Activated T-cell treated with anti-CD3 and anti-CD28 coated beads for 48 hours (primary cell): Measurements from ENCODE around the gene CHRNA7.

ENCODE experiments used
- DNase-seq: peaks from one replicate; pipeline ENCODE4 v3.0.0-alpha.2; 2020; ENCODE audit warnings: low read depth

Gene CHRNA7

DNA sequence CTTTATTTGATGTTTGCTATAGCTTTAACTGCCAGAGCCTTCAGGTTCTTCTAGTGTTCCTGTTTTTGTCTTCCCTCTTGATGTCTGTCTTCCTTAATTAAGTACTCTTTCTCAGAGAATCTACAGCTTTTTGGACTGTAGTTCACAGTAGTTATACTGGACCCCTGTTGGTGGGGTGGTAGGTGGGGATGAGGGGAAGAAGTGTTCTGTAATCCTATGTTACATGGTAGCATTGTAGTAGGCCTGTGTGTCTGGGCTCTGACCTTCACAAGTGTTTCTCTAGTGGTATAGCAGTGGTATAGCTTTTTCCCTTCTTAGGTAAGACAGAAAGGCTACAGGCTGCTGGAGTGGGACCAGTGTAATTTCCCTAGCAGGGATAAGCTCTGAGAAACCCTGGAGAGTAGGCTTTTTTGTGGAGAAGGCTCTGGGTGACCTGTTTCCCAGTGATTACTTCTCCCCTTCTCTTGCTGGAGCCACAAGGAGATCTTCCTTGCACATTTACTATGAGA is 59.6 kb downstream of the CHRNA7 start:
- no peak for DNase-seq

DNA sequence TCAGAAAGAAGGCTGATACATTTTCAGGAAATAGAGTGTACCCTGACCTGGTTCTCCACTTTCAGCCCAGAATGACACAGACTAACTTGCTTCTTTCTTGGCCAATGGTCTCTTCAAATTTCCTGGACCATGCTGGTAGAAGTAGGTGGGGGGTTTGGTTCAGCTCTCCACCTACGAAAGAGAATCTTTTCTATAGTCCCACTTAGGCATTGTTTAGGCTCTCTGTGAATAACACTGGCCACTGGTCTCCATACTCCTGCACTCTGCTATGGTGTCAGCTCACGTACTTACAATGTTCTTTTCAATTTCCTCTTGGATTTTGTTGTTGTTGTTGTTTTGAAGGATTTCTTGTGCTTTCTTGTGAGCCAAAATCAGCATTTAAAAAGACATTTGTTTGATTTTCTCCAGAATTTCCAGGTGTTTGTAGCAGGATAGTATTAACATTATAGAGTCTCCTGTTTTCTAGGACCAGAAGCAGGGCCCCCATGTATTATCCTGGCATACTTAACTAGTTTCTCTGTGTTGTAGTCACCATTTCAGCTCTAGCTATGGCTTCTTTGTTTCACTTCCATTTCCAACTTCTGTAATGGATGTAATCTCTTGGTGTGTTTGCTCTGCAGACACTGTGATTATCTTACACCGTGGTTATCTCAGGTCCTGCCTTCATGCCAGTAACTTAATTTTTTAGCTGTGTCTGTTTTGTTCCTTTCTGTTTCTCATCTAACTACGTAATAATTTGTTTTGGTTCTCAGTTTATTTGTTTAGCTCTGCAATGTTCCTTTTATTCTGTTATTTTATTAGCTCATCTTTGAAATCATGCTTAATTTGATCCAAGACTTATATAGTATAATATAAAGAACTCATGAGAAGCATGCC is 61.4 kb downstream of the CHRNA7 start:
- no peak for DNase-seq

DNA sequence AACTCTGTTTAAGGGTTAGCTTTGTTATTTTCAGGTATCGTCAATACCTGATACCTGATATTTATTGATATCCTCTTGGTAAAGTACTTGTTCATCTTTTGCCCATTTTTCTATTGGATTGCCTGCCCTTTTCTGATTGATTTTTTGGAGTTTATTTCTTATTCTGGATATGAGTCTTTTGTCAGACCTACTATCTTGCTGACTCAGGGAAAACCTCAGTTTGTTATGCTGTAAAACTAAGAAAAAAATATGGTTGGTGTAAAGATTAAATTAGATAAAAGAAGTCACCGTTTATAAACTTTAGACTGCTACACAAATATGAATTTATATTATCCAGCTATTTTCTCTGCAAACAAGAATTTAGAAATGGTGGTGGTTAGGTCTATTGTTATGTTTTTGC is 65.9 kb downstream of the CHRNA7 start:
- no peak for DNase-seq

DNA sequence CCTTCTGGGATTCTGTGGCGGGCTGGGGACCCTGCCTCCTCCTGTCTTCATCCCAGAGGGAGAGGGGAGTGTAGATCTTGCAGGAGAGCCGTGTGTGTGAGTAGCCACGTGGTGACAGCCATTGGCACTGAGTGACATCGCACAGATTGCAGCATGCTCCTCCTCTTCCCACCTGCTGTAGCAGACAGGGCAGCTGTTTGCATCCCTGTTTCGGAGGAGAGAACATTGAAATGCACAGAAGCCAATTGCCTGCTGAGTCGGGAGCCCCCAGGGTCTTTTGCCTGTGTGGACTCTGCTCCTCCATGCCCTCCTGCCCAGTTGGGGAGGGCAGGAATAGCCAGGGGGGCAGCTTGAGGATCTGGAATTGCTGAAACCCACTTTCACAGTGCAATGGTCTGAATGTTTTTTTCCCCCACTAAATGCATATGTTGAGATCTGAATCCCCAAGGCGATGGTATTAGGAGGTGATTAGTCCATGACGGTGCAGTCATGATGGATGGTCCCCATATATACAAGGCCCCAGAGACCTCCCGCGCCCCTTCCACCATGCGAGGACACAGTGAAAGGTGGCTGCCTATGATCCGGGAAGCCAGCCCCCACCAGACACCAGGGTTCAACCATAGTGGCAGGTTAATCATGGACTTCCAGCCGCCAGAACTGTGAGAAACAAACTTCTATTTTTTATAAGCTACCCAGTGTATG is 66.8 kb downstream of the CHRNA7 start:
- DNase-seq: no peak

DNA sequence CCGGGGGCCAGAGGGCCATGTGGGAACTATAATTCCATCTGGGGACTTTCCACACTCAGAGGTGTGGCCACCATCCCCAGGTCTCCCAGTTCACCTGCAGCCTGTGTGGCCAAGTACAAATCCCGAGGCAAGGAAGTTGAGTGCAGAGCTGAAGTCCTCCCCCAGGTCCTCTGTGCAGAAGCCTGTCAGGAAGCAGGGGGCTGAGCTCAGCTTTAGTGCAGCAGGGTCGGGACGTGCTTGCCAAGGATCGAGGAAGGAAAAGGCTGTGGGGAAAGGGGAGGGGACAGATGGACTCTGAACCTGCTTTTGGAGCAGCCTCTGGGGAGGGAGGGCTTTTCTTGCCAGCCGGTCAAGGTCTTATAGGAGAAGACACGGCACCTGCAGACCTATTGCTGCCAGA is 67.7 kb downstream of the CHRNA7 start:
- DNase-seq: no peak

DNA sequence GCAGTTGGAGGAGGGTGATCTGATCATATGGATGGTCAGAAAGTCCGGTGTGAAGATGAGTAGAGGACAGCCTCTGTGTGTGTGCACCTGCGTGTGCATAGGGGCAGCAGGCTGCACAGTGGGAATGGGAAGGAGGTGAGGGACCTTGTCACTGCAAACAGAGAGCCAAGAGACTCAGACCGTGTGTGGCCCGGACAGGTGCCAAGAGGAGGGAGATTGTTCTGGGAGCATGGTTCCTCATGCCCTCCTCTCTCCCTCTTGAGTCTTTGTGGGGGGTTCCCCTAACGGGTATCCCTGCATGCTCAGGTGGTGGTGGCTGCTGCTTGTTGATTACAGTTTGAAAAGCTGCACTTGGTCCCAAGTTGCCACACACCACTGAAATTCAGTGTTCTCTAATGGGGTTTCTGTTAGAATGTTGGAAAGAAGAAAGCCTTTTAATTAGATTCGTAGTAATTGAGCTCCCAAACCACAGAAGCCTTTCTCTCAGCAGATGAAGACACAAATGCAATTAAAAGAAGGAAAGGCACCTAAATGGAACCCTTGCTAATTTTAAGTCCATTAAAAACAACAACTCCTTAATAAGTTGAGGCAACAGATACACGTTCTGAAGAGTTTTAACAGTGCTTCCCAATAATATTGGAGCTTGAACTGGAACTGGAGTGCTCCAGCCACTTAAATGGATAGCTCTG is 68.9 kb downstream of the CHRNA7 start:
- DNase-seq: no peak

DNA sequence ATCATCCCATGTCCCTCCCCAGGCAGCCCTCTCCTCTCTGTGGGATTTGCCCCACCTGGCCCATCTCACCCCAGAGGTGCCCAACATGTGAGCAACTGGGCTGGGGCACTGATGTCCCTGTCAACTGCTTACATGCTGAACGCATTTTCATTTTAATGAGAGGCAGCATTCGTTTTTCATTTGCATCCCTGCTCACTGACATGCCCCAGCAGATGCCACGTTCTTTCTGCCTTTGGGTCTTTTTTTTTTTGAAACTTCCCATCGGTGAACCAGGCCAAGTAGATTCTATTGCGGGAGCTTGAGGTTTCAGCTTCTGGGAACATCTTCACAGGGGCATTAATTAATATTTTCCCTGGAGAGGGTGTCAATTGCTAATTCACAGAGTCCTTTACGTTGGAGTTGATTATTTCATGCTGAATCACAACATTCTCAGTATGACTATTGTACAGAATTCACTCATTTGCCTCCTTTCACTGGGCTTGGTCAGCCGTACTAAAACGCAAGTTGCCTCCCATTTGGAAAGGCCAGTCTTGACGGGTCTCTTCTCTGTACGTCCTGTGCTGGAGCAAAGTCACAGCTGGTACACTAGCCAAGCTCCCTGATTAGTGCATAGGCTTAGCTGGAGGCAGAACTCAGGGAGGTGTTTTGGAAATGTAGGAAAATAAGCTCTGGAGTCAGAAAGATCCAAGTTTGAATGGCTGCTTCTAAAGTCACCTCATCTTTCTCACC is 69.8 kb downstream of the CHRNA7 start:
- DNase-seq: no peak

DNA sequence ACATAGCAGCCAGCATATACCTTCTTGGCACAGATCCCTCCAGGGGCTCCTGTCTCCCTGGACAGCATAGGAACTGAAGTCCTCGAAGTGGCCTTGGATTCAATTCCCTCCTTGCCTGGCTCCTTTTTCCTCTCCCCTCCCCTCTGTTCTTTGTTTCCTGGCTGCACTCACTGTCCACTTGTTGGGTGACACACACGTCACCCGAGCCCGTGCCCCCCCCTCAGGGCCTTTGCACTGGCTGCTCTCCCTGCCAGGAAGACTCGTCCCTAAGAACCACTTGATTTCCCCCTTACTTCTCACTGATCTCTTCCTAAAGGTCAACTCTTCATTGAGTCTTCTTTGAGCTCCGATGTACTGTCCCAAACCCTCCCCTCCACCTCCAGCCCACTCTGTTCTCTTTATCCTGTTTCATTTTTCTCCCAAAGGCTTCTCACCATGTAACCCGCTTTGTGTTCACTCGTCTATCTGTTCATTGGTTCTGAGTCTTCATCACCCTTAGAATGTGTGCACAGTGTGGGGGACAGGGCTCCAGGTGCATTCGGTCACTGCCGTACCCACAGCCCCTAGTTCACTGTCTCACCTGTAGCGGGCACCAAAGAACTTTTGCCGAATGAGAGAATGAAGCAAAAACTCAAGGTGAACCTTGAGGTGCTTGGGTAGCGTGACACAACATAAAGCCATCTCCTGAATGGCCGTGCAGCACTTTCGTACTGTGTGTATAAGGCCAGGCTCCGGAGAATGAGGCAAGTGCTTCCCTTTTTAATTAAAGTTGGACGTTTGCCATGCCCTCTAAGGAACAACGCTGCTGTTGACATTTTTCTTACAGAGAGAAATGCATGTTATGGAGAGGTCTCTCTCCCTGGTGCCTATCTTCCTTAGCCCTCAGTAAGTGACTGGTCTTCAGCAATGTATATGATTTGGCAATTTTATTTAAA is 74.0 kb downstream of the CHRNA7 start:
- DNase-seq: no peak

DNA sequence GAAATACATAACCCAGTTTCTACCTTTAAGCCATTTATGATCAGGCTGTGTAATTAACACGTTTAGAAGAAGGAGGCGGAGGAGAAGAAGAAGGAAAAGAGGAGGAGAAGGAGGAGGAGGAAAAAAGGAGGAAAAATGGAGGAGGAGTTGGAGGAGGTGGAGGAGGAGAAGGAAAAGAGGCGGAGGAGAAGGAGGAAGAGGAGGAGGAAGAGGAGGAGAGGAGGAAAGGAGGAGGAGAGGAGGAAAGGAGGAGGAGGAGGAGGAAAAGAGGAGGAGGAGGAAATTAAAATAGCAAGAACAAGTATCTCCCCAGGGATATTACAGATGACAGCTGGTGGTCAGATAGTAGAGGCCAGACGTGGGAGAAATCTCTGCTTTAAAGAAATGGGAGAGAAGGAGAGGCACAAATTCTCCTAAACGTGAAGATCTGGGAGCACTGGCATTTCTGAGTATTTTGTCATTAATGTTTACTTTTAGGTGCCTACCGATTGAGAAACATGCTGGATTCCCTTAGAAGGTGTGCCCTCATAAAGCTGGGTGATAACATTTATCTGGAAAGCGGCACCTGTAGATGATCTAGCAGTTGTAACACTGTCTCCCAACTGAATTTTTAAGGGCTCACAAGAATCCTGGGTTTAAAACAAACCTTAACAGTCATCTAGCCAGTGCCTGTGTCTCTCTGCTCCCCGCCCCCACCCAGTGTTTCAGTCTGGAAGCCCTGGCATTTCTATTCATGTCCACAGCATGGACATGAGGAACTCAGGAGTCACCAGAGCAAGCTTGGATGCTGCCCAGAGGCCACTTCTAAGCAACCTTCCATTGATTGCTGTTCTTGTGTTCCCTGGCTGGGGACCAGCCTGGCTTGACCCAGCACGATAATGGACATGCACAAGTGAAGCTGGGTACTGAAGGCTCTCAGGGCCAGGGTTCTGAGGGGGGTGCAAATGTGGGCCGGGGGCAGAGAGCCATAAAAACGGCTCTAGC is 75.2 kb downstream of the CHRNA7 start:
- no peak for DNase-seq

DNA sequence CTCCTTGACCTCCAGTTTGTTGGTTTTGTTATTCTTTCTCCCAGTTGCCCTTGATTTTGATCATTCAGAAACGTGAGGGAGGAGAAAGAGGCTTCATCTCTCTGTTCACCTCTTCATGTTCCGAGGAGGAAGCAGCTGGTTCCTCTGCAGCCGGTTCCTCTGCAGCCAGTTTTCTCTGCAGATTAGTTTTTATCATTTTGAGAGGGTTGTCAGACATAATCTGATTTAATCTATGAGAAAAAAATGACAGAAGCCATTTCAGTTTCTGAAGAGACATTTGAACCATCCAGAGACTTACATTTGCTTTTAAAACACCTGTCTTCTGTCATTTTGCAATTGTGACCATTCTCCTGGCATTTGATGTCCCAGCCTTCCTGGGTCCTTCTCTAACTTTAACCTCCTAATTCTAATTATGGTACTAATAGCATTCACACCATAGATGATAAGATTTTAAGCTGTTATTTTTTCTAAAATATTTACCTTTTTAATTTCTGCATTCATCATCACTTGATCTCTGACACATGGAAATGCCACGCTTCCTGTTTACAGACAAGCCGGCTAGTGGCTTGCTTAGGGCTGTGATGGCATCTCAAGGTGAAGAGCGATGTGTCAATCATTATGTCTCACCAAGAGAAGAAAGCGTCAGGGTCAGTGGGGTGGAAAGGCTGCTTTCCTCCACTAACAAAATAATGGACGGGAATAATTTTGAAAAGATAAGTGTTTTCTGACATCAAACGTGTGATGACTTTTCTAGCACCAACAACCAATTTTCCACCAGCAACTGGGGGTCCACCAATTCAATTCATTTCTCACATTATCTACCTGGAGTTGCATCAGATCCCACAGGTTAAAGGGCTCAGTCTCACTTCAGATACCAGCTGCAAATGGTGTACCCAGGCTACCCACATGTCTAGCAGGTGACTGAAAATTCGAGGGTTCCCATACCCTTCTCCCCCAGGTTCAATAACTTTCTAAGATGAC is 76.4 kb downstream of the CHRNA7 start:
- no peak for DNase-seq

DNA sequence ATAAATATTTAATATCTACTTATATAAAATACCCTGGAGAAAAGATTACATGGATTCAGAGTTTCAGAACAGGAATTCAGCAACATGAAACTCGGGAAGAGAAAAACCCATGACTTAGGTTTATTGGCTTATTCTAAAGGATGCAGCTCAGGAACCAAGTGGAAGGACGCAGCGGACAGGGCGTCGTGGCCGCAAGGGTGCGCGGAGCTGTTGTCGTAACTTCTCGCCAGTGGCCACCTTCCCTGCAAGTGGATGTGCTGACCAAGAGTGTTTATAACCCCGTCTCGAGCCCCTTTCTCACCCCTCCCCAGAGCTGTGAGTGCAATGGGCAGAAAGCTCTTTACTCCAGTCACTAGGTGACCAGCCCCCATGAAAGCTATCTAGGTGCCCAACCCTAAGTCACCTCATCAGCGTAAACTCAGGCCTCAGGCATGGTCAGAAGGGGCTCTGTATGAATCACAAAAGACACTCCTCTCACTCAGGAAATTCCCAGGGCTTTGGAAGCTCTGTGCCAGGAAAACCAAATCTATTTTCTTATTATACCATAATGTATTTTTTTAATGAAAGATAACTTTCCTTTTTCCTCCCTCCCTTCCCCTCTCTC is 77.3 kb downstream of the CHRNA7 start:
- DNase-seq: no peak

DNA sequence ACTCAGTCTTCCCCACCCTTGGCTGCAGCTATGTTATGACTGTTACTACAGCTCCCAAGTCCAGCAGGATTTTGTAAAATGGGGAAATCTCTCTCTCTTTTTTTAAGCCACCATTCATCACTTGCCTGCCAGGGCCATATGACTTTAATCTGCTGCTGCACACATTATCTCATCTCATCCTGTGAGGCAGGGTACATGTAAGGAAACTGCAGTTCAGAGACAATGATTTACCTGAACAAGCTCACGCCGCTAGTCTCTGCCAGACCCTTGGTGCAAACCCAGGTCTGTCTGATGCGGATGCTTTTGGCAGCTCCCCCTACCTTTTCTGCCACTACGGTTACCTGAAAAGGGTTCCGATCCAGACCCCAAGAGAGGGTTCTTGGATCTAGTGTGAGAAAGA is 78.3 kb downstream of the CHRNA7 start:
- no peak for DNase-seq

DNA sequence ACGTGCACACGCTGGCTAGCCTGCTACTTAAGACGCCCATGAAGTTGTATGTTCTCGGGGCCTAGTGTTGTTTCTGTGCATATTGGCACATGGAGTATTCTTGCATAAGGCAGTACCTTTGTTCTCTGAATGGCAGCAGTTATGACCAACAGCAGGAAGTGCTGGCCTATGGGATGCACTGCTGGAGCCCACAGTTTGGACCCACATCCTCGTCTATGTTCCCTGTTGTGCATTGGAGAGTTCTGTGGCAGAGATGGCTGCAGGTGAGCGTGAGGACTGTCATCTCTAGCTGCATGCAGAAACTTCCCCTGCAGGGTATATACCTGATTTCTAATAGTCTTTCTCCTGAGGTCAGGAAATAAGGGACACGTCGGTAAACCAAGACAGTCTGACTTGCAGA is 81.8 kb downstream of the CHRNA7 start:
- DNase-seq: no peak

DNA sequence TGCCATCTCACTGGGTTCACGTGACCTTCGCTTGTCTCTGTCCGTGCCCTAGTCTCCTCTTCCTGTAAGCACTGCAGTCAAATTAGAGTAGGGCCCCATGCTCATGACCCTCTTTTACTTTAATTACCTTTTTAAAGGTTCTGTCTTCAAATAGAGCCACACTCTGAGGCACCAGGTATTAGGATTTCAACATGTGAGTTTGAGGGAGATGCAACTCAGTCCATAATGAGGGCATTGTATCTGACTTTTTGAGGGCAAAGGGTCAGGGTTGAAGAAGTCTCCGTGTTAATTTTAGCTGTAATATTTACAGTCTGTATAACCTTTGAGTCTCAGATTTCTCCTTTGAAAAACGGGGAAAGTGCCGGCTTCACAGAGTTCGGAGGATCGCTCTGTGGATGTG is 82.9 kb downstream of the CHRNA7 start:
- DNase-seq: no peak

DNA sequence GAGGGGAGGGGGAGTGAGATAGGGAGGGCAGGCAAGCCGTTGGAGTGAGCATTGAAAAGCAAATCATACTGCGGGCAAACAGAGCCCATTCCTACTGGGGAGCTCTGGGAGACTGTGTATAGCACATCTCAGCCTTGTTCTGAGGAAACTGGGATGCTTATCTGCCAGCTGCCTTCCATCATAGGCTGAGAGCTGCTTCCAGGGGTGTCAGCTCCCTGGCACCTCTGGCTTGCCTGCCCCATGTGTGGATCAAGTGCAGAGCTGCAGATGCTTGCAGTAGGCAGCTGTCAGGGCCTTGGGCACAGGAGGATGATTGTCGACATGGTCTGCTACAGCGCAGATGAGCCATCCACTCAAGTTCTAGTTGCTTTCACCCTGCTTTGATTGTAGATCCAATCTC is 86.8 kb downstream of the CHRNA7 start:
- no peak for DNase-seq

DNA sequence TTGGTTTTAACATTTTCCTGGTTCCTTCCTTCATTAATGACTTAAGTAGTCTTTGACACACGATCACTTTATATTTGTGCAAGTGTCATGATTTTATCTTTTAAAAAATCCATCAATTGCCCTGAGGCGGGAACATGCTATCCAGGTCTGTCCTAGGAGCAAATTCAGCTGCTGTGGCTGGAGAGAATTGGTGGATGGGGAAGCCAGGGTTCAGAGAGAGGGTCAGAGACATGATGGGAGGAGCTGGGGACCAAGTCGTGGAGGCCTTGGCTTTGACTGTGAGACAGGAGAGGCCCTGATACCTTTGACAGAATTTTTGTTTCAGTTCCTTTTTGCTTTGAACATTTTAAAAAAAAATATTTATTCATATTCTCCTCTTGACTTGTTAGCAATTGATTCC is 89.0 kb downstream of the CHRNA7 start:
- no peak for DNase-seq

DNA sequence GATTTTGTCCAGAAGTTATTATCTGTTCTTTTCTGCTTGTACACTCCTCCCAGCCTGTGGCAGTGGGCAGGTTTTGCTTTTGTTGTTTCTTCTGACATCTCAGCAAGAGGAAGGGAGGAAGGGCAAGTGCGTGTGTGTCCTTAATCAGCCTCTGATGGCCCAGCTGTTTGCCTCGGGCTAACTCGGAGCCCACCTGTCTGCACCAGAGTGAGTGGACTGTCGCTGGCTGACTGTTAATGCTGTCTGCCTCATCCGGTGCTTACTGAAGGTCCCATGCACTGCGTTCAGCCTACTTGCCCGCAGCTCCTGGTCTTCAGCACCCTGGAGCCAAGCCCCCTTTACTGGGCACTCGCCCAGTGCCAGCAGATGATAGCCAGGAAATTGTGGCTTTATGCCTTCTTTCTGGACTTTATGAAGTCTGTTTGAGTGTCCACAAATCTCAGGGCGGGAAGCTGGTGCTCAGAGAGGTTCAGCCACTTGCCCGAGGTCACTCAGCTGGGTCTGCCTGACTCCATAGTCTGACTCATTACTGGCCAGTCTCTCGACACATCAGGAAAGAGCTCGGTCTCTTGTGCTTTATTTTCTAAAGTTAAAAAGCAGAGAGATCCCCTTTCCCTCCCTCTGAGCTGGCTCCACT is 89.5 kb downstream of the CHRNA7 start:
- DNase-seq: no peak
